ENCODE measurements around the gene PLCB4.

Gene PLCB4

DNA sequence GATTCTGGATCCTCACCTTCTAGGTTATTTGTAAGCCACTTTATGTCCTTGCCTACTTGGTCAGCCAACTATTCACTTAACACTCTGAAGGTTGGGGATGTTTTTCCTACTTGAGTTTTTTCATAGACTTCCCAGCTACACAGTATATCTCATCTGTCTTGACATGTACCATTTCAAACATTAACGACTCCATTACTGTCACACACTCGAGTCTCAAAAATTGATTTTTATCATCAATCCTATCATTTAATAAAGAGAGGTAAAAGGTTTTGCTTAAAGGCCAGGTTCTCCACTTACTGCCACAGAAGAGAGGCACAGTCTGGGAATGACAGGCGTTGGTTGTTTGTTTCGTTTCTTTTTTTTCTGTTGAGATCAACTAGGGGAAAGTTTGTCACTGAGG lies 407.3 kb downstream of the PLCB4 start:
- DNase-seq, result no peak

DNA sequence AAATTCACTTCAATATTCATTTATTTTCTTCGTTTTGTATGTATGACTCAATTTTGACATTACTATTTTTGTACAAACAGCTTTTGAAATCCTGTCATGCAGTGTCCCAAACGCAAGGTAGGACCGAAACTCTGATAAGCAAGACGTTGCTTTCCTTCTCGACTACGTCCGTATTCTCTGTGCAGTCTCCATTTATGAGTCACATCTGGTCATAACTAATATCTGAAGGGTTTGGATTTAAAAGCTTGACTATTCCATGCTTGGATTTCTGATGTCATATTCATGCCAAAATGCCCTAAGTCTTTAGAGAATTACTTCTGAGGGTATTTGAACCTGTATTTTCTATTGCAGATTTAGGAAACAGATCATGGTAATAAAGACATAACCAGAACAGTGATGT lies 407.8 kb downstream of the PLCB4 start:
- DNase-seq, result no peak

DNA sequence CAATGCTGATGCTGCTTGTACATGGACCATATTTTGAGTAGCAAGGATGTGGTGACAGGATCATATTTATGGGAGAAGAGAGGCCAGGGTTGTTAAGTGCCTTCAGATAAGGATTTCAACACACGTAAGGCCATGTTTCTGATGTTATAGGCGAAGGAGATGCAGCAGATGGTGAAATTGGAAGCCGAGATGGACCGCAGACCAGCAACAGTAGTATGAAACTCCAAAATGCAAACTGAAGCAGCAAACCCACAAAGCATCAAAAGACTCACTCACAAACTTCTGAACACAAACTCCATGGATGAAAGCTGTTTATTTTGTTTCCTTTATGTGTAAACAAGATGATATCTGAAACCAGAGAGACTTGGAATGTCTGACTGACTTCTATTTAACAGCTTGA lies 409.9 kb downstream of the PLCB4 start:
- DNase-seq, result no peak

DNA sequence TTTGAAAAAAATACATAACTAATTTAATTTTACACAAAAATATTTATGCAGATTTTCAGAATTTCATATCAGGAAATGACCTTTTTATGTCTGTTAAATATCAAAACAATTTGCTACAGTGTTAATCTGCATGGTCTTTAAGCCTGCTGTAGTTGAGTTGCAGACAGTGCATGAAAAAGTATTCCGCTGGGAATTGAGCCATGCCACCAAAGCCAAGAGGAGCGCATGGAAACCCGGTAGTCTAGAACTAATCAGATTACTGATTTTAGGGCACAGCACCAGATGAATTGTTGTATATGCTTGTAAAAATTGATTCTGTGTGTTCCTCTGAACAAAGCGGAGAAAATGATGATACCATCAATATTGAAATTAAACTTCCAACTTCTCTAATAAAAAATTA lies 411.2 kb downstream of the PLCB4 start:
- DNase-seq, result no peak

DNA sequence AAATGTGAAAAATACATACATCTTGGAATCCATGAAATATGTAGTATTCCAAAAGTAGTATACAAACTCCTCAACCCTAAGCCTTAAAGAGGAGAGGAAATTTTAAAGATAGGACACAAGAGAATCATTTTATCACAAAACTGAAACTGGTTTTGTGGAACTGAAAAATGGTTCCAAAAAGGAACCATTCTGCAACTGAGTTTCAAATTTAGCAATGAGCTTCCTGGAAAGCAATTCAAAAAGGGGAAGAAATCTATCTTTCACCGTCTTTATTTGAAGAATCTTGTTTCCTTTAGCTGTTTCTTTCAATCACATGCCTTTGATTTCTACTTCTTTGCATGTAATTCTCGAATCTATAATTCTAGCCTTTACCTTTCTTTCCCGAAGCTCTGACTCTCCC lies 413.3 kb downstream of the PLCB4 start:
- peak; percentile 92 for DNase-seq

DNA sequence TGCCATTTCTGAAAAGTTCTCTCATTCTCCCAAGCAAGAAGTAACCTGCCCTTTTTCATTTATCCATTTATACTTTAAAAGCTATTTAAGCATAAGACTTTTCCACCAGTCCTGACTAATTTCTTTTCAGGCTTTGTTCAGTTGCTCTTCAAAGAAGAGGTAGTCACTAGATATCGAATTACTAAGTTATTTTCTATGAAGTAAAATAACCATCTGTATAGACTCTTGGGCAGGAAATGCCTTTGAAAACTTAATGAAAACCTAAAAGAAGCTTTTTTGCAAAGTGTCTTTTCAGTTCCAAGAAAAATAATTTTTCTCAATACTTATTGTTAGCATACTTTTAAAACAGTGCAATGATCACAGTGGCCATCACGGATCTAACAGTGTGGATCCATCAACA lies 414.2 kb downstream of the PLCB4 start:
- DNase-seq, result no peak

DNA sequence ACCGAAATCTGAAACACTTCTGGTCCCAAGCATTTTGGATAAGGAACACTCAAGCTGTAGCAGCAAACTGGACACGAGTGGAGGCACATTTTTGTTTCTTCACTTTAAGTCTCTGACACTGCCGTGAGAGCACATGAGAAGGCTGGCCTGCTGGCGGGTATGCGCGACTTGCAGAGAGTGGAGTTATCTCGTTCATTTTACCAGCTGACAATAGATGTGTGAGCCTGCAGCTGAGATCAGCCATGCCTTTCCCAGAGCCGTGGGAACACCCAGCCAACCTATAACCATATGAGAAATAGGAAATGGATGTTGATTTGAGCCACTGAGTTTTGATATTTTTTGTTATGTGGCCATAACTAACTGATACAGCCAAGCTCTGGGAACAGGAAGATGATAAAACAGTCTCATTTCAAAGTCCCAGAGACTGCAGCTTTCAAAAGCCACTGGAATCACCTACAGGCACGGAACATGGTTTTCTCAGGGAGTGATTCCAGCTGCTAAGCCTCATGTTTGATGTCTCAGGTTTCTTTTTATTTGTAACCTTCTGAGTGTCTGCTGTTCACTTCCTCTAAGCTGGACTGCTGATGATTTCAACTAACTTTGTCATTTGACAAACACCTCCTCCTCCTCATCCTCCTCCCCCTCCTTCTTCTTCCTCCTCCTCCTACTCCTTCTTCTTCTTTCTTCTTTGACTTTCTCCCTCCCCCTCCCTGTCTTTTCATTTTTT lies 416.9 kb downstream of the PLCB4 start:
- DNase-seq, result peak; percentile 79

DNA sequence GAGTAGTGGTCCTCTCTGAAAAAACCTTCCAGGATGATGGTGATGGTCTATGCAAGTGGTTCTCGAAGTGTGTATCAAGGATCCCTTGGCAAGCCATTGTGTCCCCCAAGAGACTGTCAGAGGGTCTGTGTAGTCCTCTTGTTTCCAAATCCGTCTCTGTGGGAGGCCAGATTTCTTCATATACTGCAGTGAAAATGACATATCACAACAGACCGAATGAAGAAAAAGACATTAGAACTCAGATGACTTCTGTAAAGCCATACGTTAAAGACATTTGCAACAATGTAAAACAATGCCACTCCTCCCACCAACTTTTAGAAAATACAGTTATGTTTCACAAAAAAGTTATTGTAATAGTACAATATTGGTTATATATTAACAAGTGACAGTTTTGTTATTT lies 418.3 kb downstream of the PLCB4 start:
- DNase-seq, result no peak

DNA sequence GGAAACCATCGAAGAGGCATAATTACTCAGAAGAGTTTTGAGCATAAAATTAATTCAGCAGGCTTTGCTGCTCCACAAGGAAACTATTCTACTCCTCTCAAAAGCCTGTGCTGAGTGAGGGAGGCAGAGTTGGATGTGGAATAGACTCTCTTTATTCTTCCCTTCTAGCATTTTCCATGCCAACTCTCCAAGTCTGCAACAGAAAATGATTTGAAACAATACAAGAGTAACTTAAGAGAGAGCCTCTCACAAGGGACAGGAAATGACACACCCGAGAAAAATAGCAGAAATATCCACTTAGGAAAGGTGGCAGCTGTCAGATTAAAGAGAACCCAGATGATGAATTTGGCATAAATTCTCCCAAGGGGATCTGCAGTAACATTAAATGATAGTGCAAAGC lies 419.2 kb downstream of the PLCB4 start:
- peak; percentile 34 for DNase-seq

DNA sequence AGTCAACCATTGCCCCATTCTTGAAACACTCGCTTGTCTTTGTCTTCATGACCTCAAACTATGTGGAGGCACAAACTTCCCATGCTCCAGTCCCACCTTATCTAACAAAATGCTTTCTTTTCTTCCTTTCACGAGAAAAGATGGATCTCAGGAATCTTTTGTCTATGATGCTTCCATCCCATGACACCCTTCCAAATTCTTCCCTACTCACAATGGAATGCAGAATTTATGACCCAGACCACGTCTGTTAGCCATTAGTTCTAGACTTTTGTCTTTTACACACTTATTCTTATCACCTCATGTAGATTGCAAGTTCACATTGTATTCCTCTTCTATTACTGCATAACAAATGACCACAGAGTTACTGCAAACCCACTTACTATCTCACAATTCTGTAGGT lies 421.3 kb downstream of the PLCB4 start:
- no peak for DNase-seq

DNA sequence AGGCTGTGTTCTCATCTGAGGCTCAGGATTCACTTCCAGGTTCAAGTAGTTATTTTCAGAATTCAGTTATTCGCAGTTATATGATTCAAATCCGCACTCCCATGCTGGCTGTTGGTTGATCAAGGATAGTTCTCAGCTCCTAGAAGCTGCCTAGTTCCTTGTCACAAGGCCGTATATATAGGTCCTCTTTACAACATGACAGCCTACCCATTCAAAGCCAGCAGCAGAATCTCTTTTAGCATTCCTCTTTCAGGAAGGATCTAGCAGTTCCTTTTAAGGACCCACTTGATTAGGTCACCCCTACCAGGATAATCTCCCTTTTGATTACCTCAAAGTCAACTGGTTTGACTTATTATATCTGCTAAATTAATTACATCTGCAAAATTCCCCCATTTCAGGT lies 421.7 kb downstream of the PLCB4 start:
- DNase-seq, result peak; percentile 73

DNA sequence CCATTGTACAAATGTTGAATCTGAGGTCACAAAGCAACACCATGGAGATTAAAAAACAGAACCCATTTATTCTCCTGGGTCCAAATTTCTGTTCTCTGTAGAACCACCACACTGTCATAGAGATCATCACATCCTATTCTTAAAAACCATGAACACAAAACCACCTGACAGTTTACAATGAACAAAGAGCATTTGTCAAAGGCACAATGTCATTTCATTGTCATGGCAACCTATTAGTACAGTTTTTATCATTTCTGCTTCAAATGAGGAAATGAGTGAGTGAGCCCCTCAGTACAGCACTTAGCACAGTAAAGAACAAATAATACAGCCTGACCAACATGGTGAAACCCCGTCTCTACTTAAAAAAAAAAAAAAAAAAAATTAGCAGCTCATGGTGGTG lies 422.4 kb downstream of the PLCB4 start:
- DNase-seq, result peak; percentile 78

DNA sequence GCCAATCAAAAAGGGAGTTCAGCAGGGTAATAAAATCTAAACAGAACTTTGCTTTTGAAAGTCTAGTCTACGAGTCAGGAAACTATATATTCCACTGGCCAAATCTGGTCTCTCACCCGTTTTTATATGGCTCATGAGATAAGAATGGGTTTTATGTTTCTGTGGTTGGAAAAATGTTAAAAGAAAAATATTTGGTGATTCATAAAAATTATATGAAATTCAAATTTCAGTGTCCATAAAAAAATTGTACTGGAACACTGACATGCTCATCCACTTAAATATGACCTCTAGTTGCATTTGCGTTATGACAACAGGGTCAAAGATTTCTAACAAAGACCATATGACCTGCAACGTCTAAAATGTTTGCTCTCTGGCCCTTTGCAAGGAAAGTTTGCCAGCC lies 423.2 kb downstream of the PLCB4 start:
- no peak for DNase-seq

DNA sequence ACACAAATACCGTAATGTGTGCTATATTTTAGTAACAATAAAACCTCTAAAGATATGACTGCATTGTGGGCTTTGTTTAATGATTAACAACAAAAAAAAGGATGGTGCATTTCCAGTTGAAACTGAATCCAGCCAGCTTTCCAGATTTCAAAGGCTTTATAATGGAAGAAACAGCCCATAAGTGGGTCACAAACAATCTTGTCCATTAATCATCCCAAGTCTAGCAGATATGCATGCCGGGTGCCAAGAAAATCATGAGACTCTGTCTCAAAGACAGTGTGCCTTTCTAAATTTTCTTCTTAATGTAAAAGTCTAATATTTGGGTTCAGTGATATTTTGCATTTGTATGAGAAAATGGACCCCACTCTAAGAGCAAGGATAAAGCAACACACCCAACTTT lies 424.9 kb downstream of the PLCB4 start:
- no peak for DNase-seq

DNA sequence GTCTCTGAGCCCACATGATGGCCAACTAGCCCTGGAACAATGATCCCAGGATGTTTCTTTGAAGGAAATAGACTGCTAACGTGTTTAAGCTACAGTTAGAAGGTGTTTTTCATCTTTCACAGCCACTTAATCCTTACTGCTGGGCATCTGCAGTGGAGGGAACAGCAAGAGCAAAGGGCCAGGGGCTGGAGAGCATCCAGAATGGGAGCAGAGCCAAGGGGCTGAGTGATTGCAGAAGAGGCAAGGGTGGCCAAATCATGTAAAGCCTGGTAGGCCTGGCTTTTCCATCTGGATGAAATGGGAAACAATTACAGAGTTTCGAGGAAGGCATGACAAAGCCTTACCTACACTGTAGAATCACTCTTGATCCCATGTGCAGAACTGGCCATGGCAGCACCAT lies 426.8 kb downstream of the PLCB4 start:
- no peak for DNase-seq

DNA sequence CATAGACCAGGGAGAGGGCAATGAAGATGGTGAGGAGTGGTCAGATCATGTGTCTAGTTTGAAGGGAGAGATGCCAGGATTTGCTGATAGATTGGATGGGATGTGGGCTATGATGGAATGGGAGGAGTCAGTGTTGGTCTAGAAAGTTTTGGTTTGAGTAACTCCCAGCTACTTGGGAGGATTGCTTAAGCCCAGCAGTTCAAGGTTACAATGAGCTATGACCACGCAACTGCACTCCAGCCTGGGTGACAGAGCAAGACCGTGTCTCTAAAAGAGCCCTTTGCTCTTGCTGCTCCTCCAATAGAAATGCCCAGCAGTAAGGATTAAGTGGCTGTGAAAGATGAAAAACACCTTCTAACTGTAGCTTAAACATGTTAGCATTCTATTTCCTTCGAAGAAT lies 427.3 kb downstream of the PLCB4 start:
- DNase-seq, result peak; percentile 89

DNA sequence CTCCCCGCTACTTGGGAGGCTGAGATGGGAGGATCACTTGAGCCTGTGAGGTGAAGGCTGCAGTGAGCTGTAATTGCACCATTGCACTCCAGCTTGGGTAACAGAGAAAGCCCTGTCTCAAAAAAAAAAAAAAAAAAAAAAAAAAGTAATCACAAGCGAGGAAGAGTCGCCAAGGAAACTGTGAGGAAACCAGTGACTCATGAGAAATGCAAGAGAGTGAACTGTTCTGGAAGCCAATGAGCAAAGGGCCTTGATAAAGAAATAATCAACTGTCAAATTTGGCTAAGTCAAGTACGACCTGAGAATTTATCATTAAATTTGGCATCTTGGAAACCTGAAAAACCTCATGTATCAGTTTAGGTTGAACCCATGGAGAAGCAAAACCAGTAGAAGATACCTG lies 429.4 kb downstream of the PLCB4 start:
- peak; percentile 90 for DNase-seq

DNA sequence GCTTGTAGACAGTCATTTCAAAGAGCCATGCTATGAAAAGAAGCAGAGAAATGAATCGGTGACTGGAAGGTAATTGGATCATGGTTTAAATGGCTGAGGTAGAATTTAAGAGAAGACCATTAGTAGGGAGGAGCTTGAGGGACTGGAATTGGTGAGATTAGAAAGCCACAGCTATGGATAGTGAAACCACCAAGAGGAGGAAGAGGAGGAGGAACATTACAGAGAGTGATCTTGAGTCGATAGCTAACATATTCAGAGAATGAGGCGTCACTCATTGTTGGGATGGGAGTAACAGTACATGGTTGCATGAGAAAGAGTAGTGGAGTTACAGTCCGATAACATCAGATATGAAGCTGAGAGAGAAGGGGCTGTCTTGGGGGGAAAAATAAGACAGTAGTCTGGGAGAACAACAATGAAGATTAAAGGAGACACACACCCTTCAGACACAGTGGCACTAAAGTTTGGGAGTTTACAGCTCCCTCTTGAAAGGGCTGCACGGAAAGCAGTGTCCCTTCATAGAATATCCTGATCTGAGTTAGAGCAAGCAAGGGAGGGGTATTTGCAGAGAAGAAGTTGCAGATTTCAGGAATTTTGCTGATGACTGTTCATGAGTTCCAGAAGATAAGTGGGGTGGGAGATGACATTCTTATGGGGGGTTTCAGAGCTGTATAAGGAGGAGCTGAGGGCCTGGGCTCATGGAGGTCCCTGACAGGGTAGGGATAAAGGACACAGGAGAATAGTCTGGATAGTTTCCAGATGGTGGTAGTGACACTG lies 430.4 kb downstream of the PLCB4 start:
- peak; percentile 86 for DNase-seq

DNA sequence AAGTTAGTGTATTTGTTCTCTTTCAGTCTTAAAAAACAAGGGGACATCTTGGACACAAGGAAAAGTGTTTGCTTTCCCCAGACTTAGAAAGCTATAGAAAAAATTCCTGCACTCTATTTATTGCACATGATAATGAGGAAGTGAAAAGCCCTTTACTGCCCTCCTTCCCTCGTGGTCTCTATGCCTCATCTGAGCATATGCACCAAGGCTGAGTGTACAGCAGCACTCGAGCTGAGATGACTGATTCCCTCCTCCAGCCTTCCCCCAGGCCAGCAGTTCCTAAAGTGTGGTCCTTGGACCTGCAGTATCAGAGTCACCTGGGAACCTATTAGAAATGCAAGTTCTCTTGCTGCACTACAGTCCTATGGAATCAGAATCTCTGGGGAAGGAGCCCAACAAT lies 431.2 kb downstream of the PLCB4 start:
- DNase-seq, result peak; percentile 93

DNA sequence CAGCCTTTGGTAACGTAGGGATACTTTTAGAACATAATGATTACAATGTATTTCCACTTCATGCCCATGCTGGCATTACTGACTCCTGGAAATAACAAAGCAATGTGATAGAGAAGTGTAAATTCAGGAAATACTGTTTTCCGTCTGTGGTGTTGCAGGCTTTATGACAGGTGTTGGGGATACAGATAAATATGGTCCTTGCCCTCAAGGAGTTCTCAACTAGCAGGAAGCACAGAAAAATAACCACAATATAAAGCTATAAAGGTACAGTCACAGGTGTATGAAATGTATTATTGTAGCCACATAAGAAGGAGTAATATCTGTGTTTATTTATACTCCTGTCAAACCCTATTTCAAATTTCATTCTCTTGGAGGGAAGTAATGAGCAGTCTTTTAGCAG lies 432.6 kb downstream of the PLCB4 start:
- no peak for DNase-seq

DNA sequence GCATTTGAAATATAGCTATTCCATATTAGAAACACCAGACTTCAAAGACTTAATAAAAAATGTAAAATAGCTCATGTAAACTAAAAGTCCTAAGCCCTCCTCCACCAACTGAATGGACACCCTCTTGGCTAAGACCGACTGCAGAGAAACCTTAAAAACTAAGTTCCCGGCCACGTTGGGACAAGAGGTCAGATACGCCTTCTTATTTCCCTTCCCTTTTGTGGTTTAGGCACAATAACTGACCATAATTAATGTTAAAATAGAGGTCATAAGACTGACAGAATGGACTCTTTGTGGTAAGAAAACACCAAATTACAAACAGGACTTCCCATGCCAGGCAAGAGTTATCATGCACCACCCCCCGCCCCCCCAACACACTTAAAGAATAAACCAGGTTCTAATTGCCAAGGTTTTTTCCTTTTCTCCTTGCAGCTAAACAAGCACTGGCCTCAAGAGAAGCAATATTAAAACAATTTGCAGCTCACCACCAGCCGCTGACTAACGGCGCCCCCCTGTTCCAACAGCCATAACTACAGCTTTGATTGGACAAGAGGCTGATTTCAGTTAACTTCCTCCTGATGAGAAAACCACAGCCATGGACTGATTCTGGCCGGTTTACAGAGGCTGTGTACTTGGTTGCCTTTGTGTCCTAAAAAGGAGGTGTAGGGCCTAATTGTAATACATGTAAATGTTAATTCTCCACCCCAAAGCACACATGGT lies 434.8 kb downstream of the PLCB4 start:
- DNase-seq, result peak; percentile 95

DNA sequence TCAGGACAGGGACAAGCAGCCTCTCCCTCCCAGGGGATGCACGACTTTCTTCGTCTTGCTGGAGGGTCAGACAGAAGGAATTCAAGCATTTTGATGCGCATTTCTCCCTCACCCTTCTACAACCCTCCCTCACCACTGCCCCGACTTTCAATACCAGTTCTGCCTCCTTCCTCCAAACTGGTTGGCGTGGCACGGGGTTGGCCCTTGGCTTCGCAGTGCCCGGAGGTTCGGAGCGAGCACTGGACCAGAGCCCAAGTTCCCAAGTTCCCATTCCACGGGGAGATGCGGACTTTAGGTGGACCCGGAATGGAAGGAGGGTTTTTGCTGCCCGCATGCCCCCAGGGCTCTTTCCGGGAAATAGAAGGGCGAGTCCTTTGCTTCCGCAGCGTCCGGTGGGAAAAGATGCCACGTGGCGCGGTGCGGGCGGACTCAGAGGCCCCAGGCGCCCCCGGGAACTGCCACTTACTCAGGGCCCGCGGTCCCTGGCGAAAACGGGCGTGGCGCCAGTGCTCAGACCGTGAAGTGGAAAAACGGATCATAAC lies 437.5 kb downstream of the PLCB4 start:
- DNase-seq, result peak; percentile 71

DNA sequence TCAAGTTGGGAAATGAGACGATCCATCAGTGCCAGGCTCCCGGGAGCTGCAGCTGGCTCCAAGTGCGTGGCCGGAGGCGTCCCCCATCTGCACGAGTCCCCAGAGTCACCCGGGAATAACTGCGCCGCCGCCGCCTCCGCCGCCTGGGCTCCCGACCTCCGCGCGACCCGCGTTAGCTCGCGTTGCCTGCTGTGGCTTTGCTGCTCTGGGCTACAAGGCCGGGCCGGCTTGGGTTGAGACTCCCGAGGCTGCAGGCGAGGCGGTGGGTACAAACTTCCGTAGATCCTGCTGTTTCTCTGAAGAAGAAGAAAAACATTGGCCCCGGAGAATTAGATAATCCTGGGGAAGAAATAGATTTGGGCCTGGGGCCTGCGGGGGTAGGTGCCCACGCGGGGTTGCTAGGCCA lies 438.1 kb downstream of the PLCB4 start:
- DNase-seq, result no peak

Data from MV-4-11 (cell line).